ENCODE results near the gene DCP2.

The DCP2 gene

DNA sequence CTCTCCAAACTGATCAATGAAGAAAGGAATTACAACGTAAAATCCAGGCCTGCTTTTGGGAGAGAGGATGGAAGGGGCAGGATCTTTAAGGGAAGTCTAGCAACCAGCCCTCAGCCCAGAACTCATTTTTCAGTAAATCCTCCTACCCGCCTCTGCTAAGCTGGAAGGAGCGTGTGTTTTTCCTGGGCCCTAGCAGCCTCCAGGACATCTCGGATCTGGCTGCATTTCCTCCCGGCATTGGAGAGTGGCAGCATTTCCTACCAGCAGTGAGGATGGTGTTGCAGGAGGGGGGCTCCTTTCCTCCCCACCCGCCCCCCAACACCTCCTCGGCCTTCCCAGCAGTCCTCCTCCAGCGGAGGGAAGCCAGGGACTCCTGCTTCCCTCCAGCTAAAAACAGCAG is 54.5 kb downstream of the DCP2 start:
- H3K27me3 Mint-ChIP-seq, result no peaks in the 10 kb centered on the region
- peaks cover 19% of the 10 kb centered on the region for H3K4me1 Mint-ChIP-seq
- H3K27ac Mint-ChIP-seq (ENCODE audit: low read depth), result peak overlapping the region; percentile 38
- no peaks in the 10 kb centered on the region for H3K9me3 Mint-ChIP-seq
- H3K36me3 Mint-ChIP-seq (ENCODE audit: insufficient read depth), result peaks cover 6% of the 10 kb centered on the region
- DNase-seq (ENCODE audit: low spot score in 2 of 2) (no peak), ATAC-seq (replicated peaks; ENCODE audit: extremely low read depth, poor library complexity, severe bottlenecking) (no peak)
- no peak overlapping the region for H3K4me3 Mint-ChIP-seq

DNA sequence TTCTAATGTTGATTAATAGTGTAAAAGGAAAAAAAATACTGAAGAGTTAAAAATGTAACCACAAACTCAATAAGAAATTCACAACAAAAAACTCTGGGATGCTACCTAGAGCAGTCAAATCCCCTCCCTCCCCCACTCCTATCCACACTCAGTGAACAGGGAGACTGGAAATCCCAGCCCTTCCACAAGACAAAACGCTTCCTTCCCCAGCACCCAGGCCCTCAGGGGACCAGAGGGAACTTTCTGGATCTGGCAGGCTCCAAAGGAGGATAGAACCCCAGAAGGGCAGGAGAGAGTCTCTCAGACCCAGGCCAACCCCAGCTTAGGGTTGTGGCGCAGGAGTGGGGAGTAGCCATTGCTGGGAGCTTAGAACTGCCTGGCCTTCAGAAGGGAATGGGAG is 55.0 kb downstream of the DCP2 start:
- H3K27ac Mint-ChIP-seq (ENCODE audit: low read depth), result no peak overlapping the region
- peaks cover 6% of the 10 kb centered on the region for H3K36me3 Mint-ChIP-seq (ENCODE audit: insufficient read depth)
- no peaks in the 10 kb centered on the region for H3K9me3 Mint-ChIP-seq
- no peaks in the 10 kb centered on the region for H3K27me3 Mint-ChIP-seq
- no peak overlapping the region for H3K4me3 Mint-ChIP-seq
- H3K4me1 Mint-ChIP-seq, result peaks cover 19% of the 10 kb centered on the region
- ATAC-seq (replicated peaks; ENCODE audit: extremely low read depth, poor library complexity, severe bottlenecking), result no peak
- DNase-seq (ENCODE audit: low spot score in 2 of 2), result no peak

DNA sequence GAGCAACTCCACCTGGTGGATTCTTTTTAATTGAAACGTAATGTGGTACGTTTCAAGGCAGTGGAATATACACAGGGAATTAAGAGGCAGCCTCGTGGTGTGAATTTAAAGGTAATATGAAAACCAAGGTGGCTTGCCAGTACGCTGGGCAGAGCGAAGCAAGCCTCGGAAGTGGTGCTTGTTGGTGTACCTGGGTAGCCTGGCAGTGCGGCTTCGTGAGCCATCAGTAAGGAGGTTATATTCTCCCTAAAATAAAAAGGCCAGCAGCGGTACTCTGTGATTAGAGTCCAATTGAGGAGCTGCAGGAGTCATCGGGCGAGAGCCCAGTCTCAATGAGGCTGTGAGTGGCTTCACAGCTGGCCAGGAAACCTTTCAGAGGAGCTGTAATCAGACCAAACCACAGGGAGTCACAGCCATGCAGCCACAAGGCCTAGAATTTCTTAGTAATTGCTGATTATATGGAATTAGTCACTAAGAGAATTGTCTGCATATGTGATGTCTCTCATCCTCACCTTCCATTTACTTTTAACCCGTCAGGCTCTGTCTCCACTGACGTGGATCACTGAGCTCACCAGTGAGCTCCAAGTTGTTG is 57.7 kb downstream of the DCP2 start:
- Mint-ChIP-seq H3K27me3 (no peaks in the 10 kb centered on the region), H3K9me3 (no peaks in the 10 kb centered on the region), H3K36me3 (ENCODE audit: insufficient read depth) (peaks cover 5% of the 10 kb centered on the region), H3K4me1 (peaks cover 19% of the 10 kb centered on the region), H3K27ac (ENCODE audit: low read depth) (peak overlapping the region; percentile 36), H3K4me3 (no peak overlapping the region)
- ATAC-seq (replicated peaks; ENCODE audit: extremely low read depth, poor library complexity, severe bottlenecking), result no peak
- DNase-seq (ENCODE audit: low spot score in 2 of 2), result no peak

DNA sequence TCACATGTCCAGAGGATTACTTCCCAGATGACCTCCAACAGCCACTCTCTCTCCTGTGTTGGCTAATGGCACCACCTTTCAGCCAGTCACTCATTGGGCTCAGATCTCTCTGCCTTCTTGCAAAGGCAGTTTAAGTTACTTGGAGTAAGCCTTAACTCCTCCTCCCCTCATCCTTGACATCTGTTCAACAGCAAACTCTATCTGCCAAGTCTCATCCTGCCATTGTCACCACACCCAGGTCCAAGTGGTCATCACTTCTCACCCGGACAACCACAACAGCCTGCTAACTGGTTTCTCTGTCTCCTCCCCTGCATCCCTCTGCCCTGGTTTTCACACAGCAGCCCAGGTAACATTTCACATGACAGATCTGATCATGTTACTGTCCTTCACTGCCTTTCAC is 58.5 kb downstream of the DCP2 start:
- DNase-seq (ENCODE audit: low spot score in 2 of 2) (no peak), ATAC-seq (replicated peaks; ENCODE audit: extremely low read depth, poor library complexity, severe bottlenecking) (no peak)
- Mint-ChIP-seq H3K9me3 (no peaks in the 10 kb centered on the region), H3K4me1 (peaks cover 15% of the 10 kb centered on the region), H3K4me3 (no peak overlapping the region), H3K36me3 (ENCODE audit: insufficient read depth) (peaks cover 5% of the 10 kb centered on the region), H3K27me3 (no peaks in the 10 kb centered on the region), H3K27ac (ENCODE audit: low read depth) (peak overlapping the region; percentile 36)

DNA sequence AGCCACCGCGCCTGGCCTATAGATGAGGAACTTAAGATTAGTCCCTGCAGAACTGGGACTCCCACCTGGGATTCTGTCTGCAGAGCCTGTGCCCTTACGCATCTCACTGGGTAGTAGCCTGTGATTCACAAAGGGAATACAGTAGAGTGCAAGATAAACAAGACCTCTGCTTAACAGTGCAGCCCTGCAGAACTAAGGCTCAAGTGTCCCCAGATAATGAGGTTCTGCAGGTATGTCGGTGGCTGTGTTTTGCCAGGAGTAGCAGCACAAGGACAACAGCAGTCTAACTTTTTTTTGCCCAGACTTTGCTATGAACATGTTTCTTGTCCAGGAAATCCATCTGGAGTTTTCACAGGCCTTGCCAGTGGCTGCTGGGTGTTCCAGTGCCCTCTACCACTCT is 59.7 kb downstream of the DCP2 start:
- DNase-seq (ENCODE audit: low spot score in 2 of 2) (no peak), ATAC-seq (replicated peaks; ENCODE audit: extremely low read depth, poor library complexity, severe bottlenecking) (no peak)
- Mint-ChIP-seq H3K27ac (ENCODE audit: low read depth) (no peak overlapping the region), H3K27me3 (no peaks in the 10 kb centered on the region), H3K9me3 (no peaks in the 10 kb centered on the region), H3K4me1 (peaks cover 15% of the 10 kb centered on the region), H3K4me3 (no peak overlapping the region), H3K36me3 (ENCODE audit: insufficient read depth) (peaks cover 5% of the 10 kb centered on the region)

DNA sequence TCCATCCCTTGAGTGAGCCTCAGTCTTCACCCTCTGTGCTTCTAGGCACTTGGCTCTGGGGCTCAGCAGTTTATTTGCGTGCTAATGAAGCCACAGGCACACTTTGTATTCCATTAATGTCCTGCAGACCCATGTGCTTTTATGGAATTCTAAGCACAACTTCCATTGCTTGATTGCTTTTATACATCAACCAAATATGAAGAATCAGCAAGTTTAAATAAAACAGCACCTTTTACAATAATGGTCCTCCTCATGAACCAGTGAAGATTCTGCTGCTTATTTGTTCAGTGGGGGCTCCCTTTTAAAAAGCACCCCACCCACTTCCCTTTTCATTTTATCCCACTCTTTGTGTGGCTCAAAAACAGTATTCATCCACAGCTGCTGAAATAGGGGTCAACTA is 60.2 kb downstream of the DCP2 start:
- H3K27me3 Mint-ChIP-seq, result no peaks in the 10 kb centered on the region

DNA sequence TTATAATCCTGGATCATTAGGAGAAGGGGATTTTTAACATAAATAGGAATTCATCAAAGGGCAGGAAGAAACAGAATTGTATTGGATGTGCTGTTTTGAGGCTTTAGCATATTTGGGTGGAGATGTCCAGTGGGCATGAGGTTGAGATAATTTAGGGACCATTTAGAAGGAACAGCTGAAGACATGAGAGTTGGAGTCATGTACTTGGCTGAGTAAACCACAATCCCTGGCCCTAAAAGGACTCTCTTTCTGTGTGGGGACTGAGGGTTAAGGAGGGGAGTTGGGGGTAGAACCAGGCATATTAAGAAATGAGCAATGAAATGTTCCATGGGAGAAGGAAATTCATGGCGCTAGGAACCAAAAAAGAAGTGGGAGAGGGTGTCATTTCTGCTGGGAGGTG is 61.5 kb downstream of the DCP2 start:
- H3K27me3 Mint-ChIP-seq, result no peaks in the 10 kb centered on the region
- peaks cover 5% of the 10 kb centered on the region for H3K36me3 Mint-ChIP-seq (ENCODE audit: insufficient read depth)
- ATAC-seq (replicated peaks; ENCODE audit: extremely low read depth, poor library complexity, severe bottlenecking) (no peak), DNase-seq (ENCODE audit: low spot score in 2 of 2) (no peak)
- peaks cover 7% of the 10 kb centered on the region for H3K4me1 Mint-ChIP-seq
- no peaks in the 10 kb centered on the region for H3K9me3 Mint-ChIP-seq
- no peak overlapping the region for H3K4me3 Mint-ChIP-seq
- no peak overlapping the region for H3K27ac Mint-ChIP-seq (ENCODE audit: low read depth)

More for the DNA sequence above, 60.2 kb downstream of the DCP2 start:
- H3K4me3 Mint-ChIP-seq, result no peak overlapping the region
- DNase-seq (ENCODE audit: low spot score in 2 of 2) (no peak), ATAC-seq (replicated peaks; ENCODE audit: extremely low read depth, poor library complexity, severe bottlenecking) (no peak)
- no peaks in the 10 kb centered on the region for H3K9me3 Mint-ChIP-seq
- H3K4me1 Mint-ChIP-seq, result peaks cover 15% of the 10 kb centered on the region
- H3K36me3 Mint-ChIP-seq (ENCODE audit: insufficient read depth), result peaks cover 5% of the 10 kb centered on the region
- H3K27ac Mint-ChIP-seq (ENCODE audit: low read depth), result no peak overlapping the region

DNA sequence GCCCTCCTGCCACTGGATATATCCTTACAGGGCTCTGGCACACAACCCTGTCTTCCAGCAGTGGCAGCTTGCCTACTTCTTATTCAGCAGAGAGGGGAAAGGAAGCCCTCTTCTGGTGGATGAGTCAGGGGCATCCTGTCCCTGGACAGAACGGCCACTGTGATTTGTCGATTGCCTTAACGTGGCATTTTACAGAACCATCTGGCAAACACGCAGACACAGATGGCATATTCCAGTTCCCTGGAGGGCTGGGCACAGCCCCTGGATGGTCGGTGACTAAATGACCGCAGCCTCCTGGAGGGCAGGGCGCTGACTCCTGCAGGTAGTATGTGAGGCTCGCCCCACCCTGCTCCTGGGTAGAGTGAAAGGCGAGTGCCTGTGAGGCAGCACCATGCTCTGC is 62.1 kb downstream of the DCP2 start:
- no peak for DNase-seq (ENCODE audit: low spot score in 2 of 2)
- Mint-ChIP-seq H3K4me3 (no peak overlapping the region), H3K27ac (ENCODE audit: low read depth) (no peak overlapping the region), H3K36me3 (ENCODE audit: insufficient read depth) (peaks cover 5% of the 10 kb centered on the region), H3K4me1 (peaks cover 6% of the 10 kb centered on the region), H3K9me3 (no peaks in the 10 kb centered on the region), H3K27me3 (no peaks in the 10 kb centered on the region)
- ATAC-seq (replicated peaks; ENCODE audit: extremely low read depth, poor library complexity, severe bottlenecking), result no peak

DNA sequence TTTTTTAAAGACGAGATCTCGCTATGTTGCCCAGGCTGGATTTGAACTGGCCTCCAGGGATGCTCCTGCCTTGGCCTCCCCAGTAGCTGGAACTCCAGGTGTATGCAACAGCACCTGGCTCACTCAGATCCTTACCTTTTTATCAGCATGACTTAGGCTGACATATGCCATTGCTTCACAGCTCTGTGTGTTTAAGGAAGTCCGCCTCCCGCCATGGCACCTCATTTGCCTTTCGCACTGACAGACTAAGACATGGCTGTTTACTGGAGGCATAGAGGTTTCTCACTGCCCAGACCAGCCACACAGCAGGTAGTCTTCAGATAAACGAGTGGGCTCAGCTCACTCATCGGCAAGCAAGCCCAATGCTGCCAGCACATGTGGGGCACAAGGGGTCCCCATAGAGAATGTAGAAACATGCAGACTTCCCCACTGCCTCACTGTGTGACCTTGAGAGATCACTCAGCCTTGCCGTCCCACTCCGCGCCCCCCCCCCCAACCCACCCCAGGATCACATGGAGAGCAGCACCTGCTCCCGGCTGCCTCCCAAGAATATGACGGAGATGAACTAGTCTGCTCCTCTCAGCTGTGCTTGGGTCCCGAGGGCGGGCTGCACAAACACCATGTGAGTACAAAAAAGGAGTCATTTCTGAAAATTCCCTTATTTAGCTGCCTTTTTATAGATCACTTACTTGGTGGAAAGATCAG is 62.8 kb downstream of the DCP2 start:
- Mint-ChIP-seq H3K4me3 (no peak overlapping the region), H3K27me3 (no peaks in the 10 kb centered on the region), H3K36me3 (ENCODE audit: insufficient read depth) (peaks cover 5% of the 10 kb centered on the region), H3K4me1 (peaks cover 6% of the 10 kb centered on the region), H3K9me3 (no peaks in the 10 kb centered on the region), H3K27ac (ENCODE audit: low read depth) (no peak overlapping the region)
- DNase-seq (ENCODE audit: low spot score in 2 of 2) (no peak), ATAC-seq (replicated peaks; ENCODE audit: extremely low read depth, poor library complexity, severe bottlenecking) (no peak)

DNA sequence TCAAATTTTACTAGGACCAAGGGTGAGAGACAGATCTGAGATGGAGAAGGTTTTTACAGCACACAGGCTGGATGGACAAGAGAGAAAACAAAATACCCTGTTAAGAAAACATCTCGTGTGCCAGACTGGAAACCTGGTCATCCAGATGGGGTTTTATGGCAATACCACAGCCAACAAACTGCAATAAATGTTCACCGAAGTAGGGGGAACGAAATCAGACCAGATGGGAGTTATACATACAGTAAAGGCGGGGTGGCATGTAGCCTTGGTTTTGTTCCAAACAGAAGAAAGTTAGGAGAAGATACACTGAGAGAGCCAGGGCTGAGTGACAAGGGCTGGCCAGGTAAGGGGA is 63.3 kb downstream of the DCP2 start:
- H3K36me3 Mint-ChIP-seq (ENCODE audit: insufficient read depth), result peaks cover 2% of the 10 kb centered on the region
- no peaks in the 10 kb centered on the region for H3K27me3 Mint-ChIP-seq
- H3K9me3 Mint-ChIP-seq, result no peaks in the 10 kb centered on the region
- ATAC-seq (replicated peaks; ENCODE audit: extremely low read depth, poor library complexity, severe bottlenecking) (no peak), DNase-seq (ENCODE audit: low spot score in 2 of 2) (no peak)
- H3K4me3 Mint-ChIP-seq, result no peak overlapping the region
- H3K27ac Mint-ChIP-seq (ENCODE audit: low read depth), result no peak overlapping the region
- H3K4me1 Mint-ChIP-seq, result peaks cover 6% of the 10 kb centered on the region

DNA sequence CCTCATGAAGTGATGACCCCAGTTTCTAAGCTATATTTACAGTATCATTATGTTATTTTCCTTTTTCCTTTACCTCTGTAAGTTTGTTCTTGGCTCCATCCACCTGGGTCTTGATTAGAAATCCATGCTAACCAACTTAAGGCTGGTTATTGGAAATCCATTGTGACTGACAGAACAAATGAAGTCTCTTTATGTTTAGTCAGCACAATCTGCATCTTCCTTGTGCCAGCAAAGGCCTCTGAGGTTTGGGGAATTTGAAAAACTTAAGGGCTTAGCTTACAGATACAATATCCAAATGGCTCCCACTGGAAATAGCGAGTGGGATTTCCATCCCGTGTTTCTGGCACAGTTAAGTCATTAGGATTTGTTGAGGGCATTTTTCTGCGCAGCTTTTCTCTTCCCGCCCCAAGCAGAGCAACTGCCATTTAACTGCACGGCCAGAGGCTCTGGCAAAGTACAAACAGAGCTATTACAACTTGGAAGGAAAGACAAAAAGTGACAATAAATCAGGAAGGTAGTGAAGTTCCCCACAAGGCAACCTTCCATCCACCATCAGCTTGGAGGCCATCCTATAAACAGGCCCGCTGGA is 64.2 kb downstream of the DCP2 start:
- Mint-ChIP-seq H3K27ac (ENCODE audit: low read depth) (no peak overlapping the region), H3K27me3 (no peaks in the 10 kb centered on the region), H3K9me3 (no peaks in the 10 kb centered on the region), H3K4me3 (no peak overlapping the region), H3K36me3 (ENCODE audit: insufficient read depth) (peaks cover 2% of the 10 kb centered on the region), H3K4me1 (peaks cover under 1% of the 10 kb centered on the region)
- ATAC-seq (replicated peaks; ENCODE audit: extremely low read depth, poor library complexity, severe bottlenecking), result no peak
- no peak for DNase-seq (ENCODE audit: low spot score in 2 of 2)

DNA sequence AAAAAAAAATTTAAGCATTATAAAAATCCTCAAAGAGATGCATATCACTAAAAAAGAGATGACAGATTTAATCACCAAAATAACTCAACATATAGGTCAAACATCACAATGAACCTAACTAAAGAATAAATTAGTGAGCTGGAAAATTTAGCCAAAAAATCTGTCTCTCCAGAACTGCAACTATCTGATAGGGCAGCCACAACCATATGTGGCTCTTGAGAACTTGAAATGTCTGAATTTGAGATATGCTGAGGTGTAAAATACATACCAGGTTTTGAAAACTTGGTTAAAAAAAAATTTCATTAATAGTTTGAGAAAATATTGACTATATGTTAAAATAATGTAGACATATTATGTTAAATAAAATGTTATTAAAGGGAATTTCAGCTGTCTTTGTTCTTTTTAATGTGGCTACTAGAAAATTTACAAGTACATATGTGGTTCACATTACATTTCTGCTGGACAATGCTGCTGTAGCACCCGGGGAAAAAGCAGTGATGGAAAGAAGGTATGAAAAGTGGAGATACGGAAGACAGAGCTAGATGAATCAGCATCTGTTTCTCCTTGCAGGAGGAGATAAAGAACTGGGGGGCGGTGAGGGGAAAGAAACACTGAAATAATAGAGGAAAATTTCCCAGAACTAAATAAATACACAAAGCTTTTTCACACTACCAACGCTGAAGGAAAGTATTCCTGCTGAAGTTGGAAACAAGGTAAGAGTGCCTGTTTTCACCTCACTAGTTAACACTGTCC is 66.1 kb downstream of the DCP2 start:
- ATAC-seq (replicated peaks; ENCODE audit: extremely low read depth, poor library complexity, severe bottlenecking), result no peak
- Mint-ChIP-seq H3K4me1 (no peaks in the 10 kb centered on the region), H3K27ac (ENCODE audit: low read depth) (no peak overlapping the region), H3K4me3 (no peak overlapping the region), H3K9me3 (no peaks in the 10 kb centered on the region), H3K27me3 (no peaks in the 10 kb centered on the region), H3K36me3 (ENCODE audit: insufficient read depth) (peaks cover under 1% of the 10 kb centered on the region)
- no peak for DNase-seq (ENCODE audit: low spot score in 2 of 2)

DNA sequence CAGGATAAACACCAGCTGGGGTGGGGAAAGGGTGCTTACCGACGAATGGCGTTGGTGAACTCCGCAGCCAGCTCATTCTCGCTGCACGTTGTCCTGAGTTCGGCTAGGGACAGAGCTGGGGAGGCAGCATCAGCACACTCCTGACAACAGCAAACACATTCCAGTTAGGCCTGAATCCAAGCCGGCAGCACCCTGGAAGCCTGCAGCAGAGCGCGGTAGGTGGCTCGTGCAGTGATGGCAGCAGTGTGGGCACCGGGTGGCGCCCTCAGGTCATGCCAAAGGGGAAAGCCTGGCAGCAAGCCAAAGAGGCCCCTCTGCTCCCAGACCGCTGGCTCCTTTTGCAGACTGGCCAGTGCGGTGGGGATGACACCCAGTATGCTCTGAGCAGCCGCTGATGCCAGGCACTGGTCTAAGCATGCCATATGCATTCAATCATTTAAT is 66.9 kb downstream of the DCP2 start:
- no peaks in the 10 kb centered on the region for H3K4me1 Mint-ChIP-seq
- ATAC-seq (replicated peaks; ENCODE audit: extremely low read depth, poor library complexity, severe bottlenecking) (no peak), DNase-seq (ENCODE audit: low spot score in 2 of 2) (no peak)
- H3K27ac Mint-ChIP-seq (ENCODE audit: low read depth), result no peak overlapping the region
- no peaks in the 10 kb centered on the region for H3K9me3 Mint-ChIP-seq
- no peaks in the 10 kb centered on the region for H3K36me3 Mint-ChIP-seq (ENCODE audit: insufficient read depth)
- no peaks in the 10 kb centered on the region for H3K27me3 Mint-ChIP-seq
- no peak overlapping the region for H3K4me3 Mint-ChIP-seq
